Testis (tissue), 2 donors: ENCODE results near the gene CX3CL1.

ENCODE experiments used
- CTCF ChIP-seq, 3 experiments: fragments of 450-650 bp in 2 of 3; fragments of 200-600 bp in 1 of 3; sonication (generic) in 1 of 3; IDR thresholded peaks; one replicate each; pipeline ENCODE4 v1.5.1; 2016 to 2019; ENCODE audit warnings: antibody characterized with exemption in 3 of 3, mild to moderate bottlenecking in 2 of 3, moderate library complexity in 1 of 3
- POLR2A ChIP-seq: fragments of 450-650 bp; IDR thresholded peaks from one replicate; pipeline ENCODE4 v1.6.1; 2017; ENCODE audit warnings: antibody characterized with exemption, mild to moderate bottlenecking, moderate library complexity

GRCh38 chr16:57427824-57428223 is 55.5 kb downstream of the CX3CL1 start:
- no peak for TF ChIP-seq CTCF (IDR thresholded peaks at IDR 0.05)
- TF ChIP-seq POLR2A: no peak
